GM20431 (cell line): ENCODE measurements around the gene HSPA8.

ENCODE experiments used
- in situ Hi-C: fragments of 300-500 bp; cut with MseI, MboI; formaldehyde crosslinking; loops from one replicate; pipeline ENCODE4 v1.15.0; 2020; ENCODE audit warnings: low sequenced_read_pairs; ENCODE audit not compliant: unreplicated experiment

Gene HSPA8

GRCh38 chr11:123052901-123053721 lies 8.8 kb downstream of the HSPA8 start:
- in situ Hi-C loops = no loop called here

- in situ Hi-C loops = no loop called here
Measured at GRCh38 chr11:123051634-123052033, 10.3 kb downstream of the HSPA8 start.

- in situ Hi-C loops = no loop called here
Measured at GRCh38 chr11:123051146-123051545, 10.8 kb downstream of the HSPA8 start.

- in situ Hi-C loops = no loop called here
Measured at GRCh38 chr11:123047947-123048293, 14.0 kb downstream of the HSPA8 start.

- in situ Hi-C loops = no loop called here
Measured at GRCh38 chr11:123047266-123047946, 14.5 kb downstream of the HSPA8 start.

GRCh38 chr11:123046473-123047259 lies 15.3 kb downstream of the HSPA8 start:
- in situ Hi-C loops = no loop called here

- in situ Hi-C loops = no loop called here
Measured at GRCh38 chr11:123045101-123045500, 16.8 kb downstream of the HSPA8 start.

- in situ Hi-C loops = no loop called here
Measured at GRCh38 chr11:123041185-123041584, 20.8 kb downstream of the HSPA8 start.

- in situ Hi-C loops = no loop called here
Measured at GRCh38 chr11:123040111-123040432, 21.9 kb downstream of the HSPA8 start.

GRCh38 chr11:123035831-123036230 lies 26.1 kb downstream of the HSPA8 start:
- in situ Hi-C loops = no loop called here

GRCh38 chr11:123034597-123034996 lies 27.3 kb downstream of the HSPA8 start:
- in situ Hi-C loops = no loop called here

GRCh38 chr11:123033895-123034294 lies 28.0 kb downstream of the HSPA8 start:
- in situ Hi-C loops = no loop called here

- in situ Hi-C loops = no loop called here
Measured at GRCh38 chr11:123030517-123030916, 31.4 kb downstream of the HSPA8 start.

- in situ Hi-C loops = no loop called here
Measured at GRCh38 chr11:123020968-123021367, 41.0 kb downstream of the HSPA8 start.

- in situ Hi-C loops = no loop called here
Measured at GRCh38 chr11:123018702-123019101, 43.2 kb downstream of the HSPA8 start.

GRCh38 chr11:123011510-123011909 lies 50.4 kb downstream of the HSPA8 start:
- in situ Hi-C loops = no loop called here
